Testis (tissue), 3 donors: ENCODE results near the gene FHDC1. TPM values are rescaled to one million over a fixed set of nuclear protein-coding genes. Genes with fewer than 3 reads are reported as not detected.

Experiments used
- DNase-seq: peaks from one replicate; pipeline ENCODE4 v3.0.0-alpha.2; 2019
- H3K27ac ChIP-seq, 2 donors: fragments of 200-600 bp; sonication (generic); one replicate each; pipeline ENCODE4 v1.5.1; 2019
- H3K27me3 ChIP-seq: fragments of 200-600 bp; sonication (generic); one replicate; pipeline ENCODE4 v1.5.1; 2019
- H3K36me3 ChIP-seq: fragments of 200-600 bp; sonication (generic); one replicate; pipeline ENCODE4 v1.5.1; 2017; ENCODE audit warnings: low read depth; ENCODE audit errors: missing control alignments
- H3K4me1 ChIP-seq: fragments of 200-600 bp; sonication (generic); one replicate; pipeline ENCODE4 v1.5.1; 2019
- H3K4me3 ChIP-seq, 2 donors: fragments of 200-600 bp; sonication (generic); one replicate each; pipeline ENCODE4 v1.5.1; 2017 to 2019
- H3K9me3 ChIP-seq: fragments of 200-600 bp; sonication (generic); one replicate; pipeline ENCODE4 v1.5.1; 2017
- CTCF ChIP-seq, 3 experiments: fragments of 450-650 bp in 2 of 3; fragments of 200-600 bp in 1 of 3; sonication (generic) in 1 of 3; IDR thresholded peaks; one replicate each; pipeline ENCODE4 v1.5.1; 2016 to 2019; ENCODE audit warnings: antibody characterized with exemption in 3 of 3, mild to moderate bottlenecking in 2 of 3, moderate library complexity in 1 of 3
- POLR2A ChIP-seq: fragments of 450-650 bp; IDR thresholded peaks from one replicate; pipeline ENCODE4 v1.6.1; 2017; ENCODE audit warnings: antibody characterized with exemption, mild to moderate bottlenecking, moderate library complexity
- WGBS, 2 donors: methylation state at CpG; one replicate each; pipeline ENCODE4 v1.1.5; 2018; 5-methylcytosine and 5-hydroxymethylcytosine counted together
- intact Hi-C: fragments of 100-400 bp; cut with DNase I; formaldehyde crosslinking; loops from one replicate; pipeline ENCODE4 v1.15.1; 2023; ENCODE audit warnings: low total_unique reads
- polyA plus RNA-seq: library from polyadenylated mRNA; stranded (reverse); fragments of 350-450 nt; fragmentation: Illumina TruSeq; extraction: RNeasy Lipid Tissue Mini Kit (QIAGEN cat#74804); gene quantifications from one replicate; pipeline ENCODE4 v1.2.3, GENCODE V29; 2014; ENCODE audit warnings: low read depth, low replicate concordance; ENCODE audit not compliant: insufficient read depth
- total RNA-seq, 2 donors: library from RNA; depleted of rRNA; stranded (reverse); fragments of >200 nt; gene quantifications; one replicate each; pipeline ENCODE4 v1.2.3, GENCODE V29; 2016

The FHDC1 gene
- total and polyA plus RNA-seq, 3 donors from 2014 or later, result 2.9 to 4.2 (median 3.8) TPM

GRCh38 chr4:152937336-152938236 is 1.5 kb downstream of the FHDC1 start:
- intact Hi-C loops, result no loop called here
- DNase-seq, result peak; percentile 50
- TF ChIP-seq POLR2A (no peak), CTCF (IDR thresholded peaks at IDR 0.05) (no peak)

GRCh38 chr4:152938237-152938947 is 2.3 kb downstream of the FHDC1 start:
- DNase-seq, result peak; percentile 24
- 8% methylated on average over 17 of the region's 17 CpGs for WGBS, 2 donors
- Histone ChIP-seq H3K27me3 (no peaks in the 10 kb centered on the region), H3K36me3 (no peaks in the 10 kb centered on the region), H3K4me3 (peak overlapping the region; percentile 60 to 63), H3K4me1 (peaks cover 4% of the 10 kb centered on the region), H3K27ac (no peak overlapping the region), H3K9me3 (no peaks in the 10 kb centered on the region)
- intact Hi-C loops, result no loop called here
- TF ChIP-seq CTCF (IDR thresholded peaks at IDR 0.05), result no peak
- TF ChIP-seq POLR2A, result no peak

More at GRCh38 chr4:152937336-152938236, 1.5 kb downstream of the FHDC1 start:
- H3K36me3 ChIP-seq, result no peaks in the 10 kb centered on the region
- no peak overlapping the region for H3K27ac ChIP-seq
- WGBS, 2 donors, result 0% methylated on average over 21 to 76 of the region's 91 CpGs
- H3K9me3 ChIP-seq, result no peaks in the 10 kb centered on the region
- peaks cover 4% of the 10 kb centered on the region for H3K4me1 ChIP-seq
- no peaks in the 10 kb centered on the region for H3K27me3 ChIP-seq
- H3K4me3 ChIP-seq, result peak overlapping the region; percentile 60 to 63

GRCh38 chr4:152939621-152940020 is 3.5 kb downstream of the FHDC1 start:
- Histone ChIP-seq H3K27me3 (no peaks in the 10 kb centered on the region), H3K27ac (no peak overlapping the region), H3K36me3 (no peaks in the 10 kb centered on the region), H3K4me3 (no peak overlapping the region), H3K4me1 (peaks cover 9% of the 10 kb centered on the region), H3K9me3 (no peaks in the 10 kb centered on the region)
- 68 to 95% methylated on average over 2 of the region's 2 CpGs for WGBS, 2 donors
- no peak for DNase-seq
- intact Hi-C loops, result no loop called here
- no peak for TF ChIP-seq CTCF (IDR thresholded peaks at IDR 0.05)

GRCh38 chr4:152940461-152940860 is 4.3 kb downstream of the FHDC1 start:
- Histone ChIP-seq H3K27me3 (no peaks in the 10 kb centered on the region), H3K9me3 (no peaks in the 10 kb centered on the region), H3K4me1 (peaks cover 9% of the 10 kb centered on the region), H3K27ac (no peak overlapping the region), H3K36me3 (no peaks in the 10 kb centered on the region), H3K4me3 (no peak overlapping the region)
- TF ChIP-seq CTCF (IDR thresholded peaks at IDR 0.05) (no peak), POLR2A (no peak)
- intact Hi-C loops, result no loop called here
- no peak for DNase-seq
- 75 to 97% methylated on average over 2 of the region's 2 CpGs for WGBS, 2 donors
